ENCODE results near the gene NMD3. TPM values are rescaled to one million over a fixed set of nuclear protein-coding genes. Genes with fewer than 3 reads are reported as not detected.

NMD3 gene
- polyA plus RNA-seq, 1 donor from 2014 or later: 25.3 TPM

GRCh38 chr3:161253711-161254110 is 32.6 kb downstream of the NMD3 start:
- no peaks in the 10 kb centered on the region for H3K9me3 ChIP-seq (ENCODE audit: low read length)
- H3K27ac ChIP-seq (ENCODE audit: low read length): no peak overlapping the region
- no peaks in the 10 kb centered on the region for H3K79me2 ChIP-seq (replicated peaks; ENCODE audit: insufficient read depth, low read length)
- H4K20me1 ChIP-seq (ENCODE audit: insufficient read depth): no peaks in the 10 kb centered on the region
- peaks cover 19% of the 10 kb centered on the region for H3K36me3 ChIP-seq (ENCODE audit: insufficient read depth, low read length)
- no peak overlapping the region for H3K4me2 ChIP-seq (ENCODE audit: low read length)
- H2AFZ ChIP-seq (ENCODE audit: low read depth, low read length): no peak overlapping the region
- no peaks in the 10 kb centered on the region for H3F3A ChIP-seq (ENCODE audit: insufficient read depth, low read length, poor library complexity, severe bottlenecking)
- H3K9ac ChIP-seq (ENCODE audit: low read length): no peak overlapping the region
- H3K27me3 ChIP-seq (ENCODE audit: insufficient read depth, low read depth, low read length): no peaks in the 10 kb centered on the region
- no peaks in the 10 kb centered on the region for H3K9me2 ChIP-seq (ENCODE audit: insufficient read depth, low read length)
- no peak overlapping the region for H3K4me3 ChIP-seq (ENCODE audit: low read length)
- TF ChIP-seq POLR2AphosphoS5 (IDR thresholded peaks at IDR 0.05) (no peak), MXI1 (conservative IDR thresholded peaks at IDR 0.05; ENCODE audit: poor library complexity, severe bottlenecking) (no peak), EP300 (conservative IDR thresholded peaks at IDR 0.05; ENCODE audit: poor library complexity, severe bottlenecking) (no peak), SMC3 (conservative IDR thresholded peaks at IDR 0.05; ENCODE audit: poor library complexity) (no peak), RAD21 (conservative IDR thresholded peaks at IDR 0.05) (no peak), EZH2 (IDR thresholded peaks at IDR 0.05; ENCODE audit: borderline replicate concordance, insufficient read depth, low read length, poor library complexity, severe bottlenecking) (no peak), CTCF (IDR thresholded peaks at IDR 0.05; ENCODE audit: poor library complexity, severe bottlenecking) (no peak), REST (IDR thresholded peaks at IDR 0.05; ENCODE audit: borderline replicate concordance) (no peak), TAF1 (IDR thresholded peaks at IDR 0.05; ENCODE audit: low read depth) (no peak)

GRCh38 chr3:161254861-161255260 is 33.8 kb downstream of the NMD3 start:
- Histone ChIP-seq H4K20me1 (ENCODE audit: insufficient read depth) (no peaks in the 10 kb centered on the region), H3K9me3 (ENCODE audit: low read length) (no peaks in the 10 kb centered on the region), H3K27ac (ENCODE audit: low read length) (no peak overlapping the region), H3K79me2 (replicated peaks; ENCODE audit: insufficient read depth, low read length) (no peaks in the 10 kb centered on the region), H3F3A (ENCODE audit: insufficient read depth, low read length, poor library complexity, severe bottlenecking) (no peaks in the 10 kb centered on the region), H3K4me2 (ENCODE audit: low read length) (no peak overlapping the region), H2AFZ (ENCODE audit: low read depth, low read length) (no peak overlapping the region), H3K9ac (ENCODE audit: low read length) (no peak overlapping the region), H3K9me2 (ENCODE audit: insufficient read depth, low read length) (no peaks in the 10 kb centered on the region), H3K36me3 (ENCODE audit: insufficient read depth, low read length) (peaks cover 19% of the 10 kb centered on the region), H3K27me3 (ENCODE audit: insufficient read depth, low read depth, low read length) (no peaks in the 10 kb centered on the region), H3K4me3 (ENCODE audit: low read length) (no peak overlapping the region)
- no peak for TF ChIP-seq EZH2 (IDR thresholded peaks at IDR 0.05; ENCODE audit: borderline replicate concordance, insufficient read depth, low read length, poor library complexity, severe bottlenecking)
- TF ChIP-seq POLR2AphosphoS5 (IDR thresholded peaks at IDR 0.05): no peak
- TF ChIP-seq MXI1 (conservative IDR thresholded peaks at IDR 0.05; ENCODE audit: poor library complexity, severe bottlenecking): no peak

Measured in neural cell (in vitro differentiated cells).